Psoas muscle (tissue), 8 donors: Measurements from ENCODE around the gene DOCK1. TPM values are rescaled to one million over a fixed set of nuclear protein-coding genes. Genes with fewer than 3 reads are reported as not detected.

Source experiments
- ATAC-seq, 4 donors: fragments of 200-7000 bp; cut with Tn5 transposase; one replicate each; pipeline ENCODE4 v1.9.1; 2020; ENCODE audit warnings: moderate library complexity in 3 of 4, mild to moderate bottlenecking in 2 of 4
- DNase-seq, 2 donors: peaks; one replicate each; pipeline ENCODE4 v3.0.0-alpha.2; 2020
- H3K27ac ChIP-seq: fragments of 200-600 bp; one replicate; pipeline ENCODE4 v1.8.0; 2022
- H3K27me3 ChIP-seq, 3 donors: fragments of 200-600 bp in 1 of 3; one replicate each; pipeline versions ENCODE4 v1.6.1 to v1.8.0; 2013 to 2022; ENCODE audit warnings: low read length in 2 of 3, mild to moderate bottlenecking in 2 of 3, moderate library complexity in 1 of 3; ENCODE audit not compliant: insufficient read depth in 3 of 3
- H3K36me3 ChIP-seq, 2 donors: fragments of 200-600 bp in 1 of 2; one replicate each; pipeline versions ENCODE4 v1.6.1 to v1.8.0; 2013 to 2022; ENCODE audit warnings: low read depth in 1 of 2, mild to moderate bottlenecking in 1 of 2, moderate library complexity in 1 of 2; ENCODE audit not compliant: insufficient read depth in 1 of 2
- H3K4me1 ChIP-seq: fragments of 200-600 bp; one replicate; pipeline ENCODE4 v1.8.0; 2022
- H3K4me3 ChIP-seq: fragments of 200-600 bp; one replicate; pipeline ENCODE4 v1.8.0; 2022; ENCODE audit warnings: mild to moderate bottlenecking
- H3K9me3 ChIP-seq: fragments of 200-600 bp; one replicate; pipeline ENCODE4 v1.8.0; 2022
- CTCF ChIP-seq: fragments of 200-600 bp; IDR thresholded peaks from one replicate; pipeline ENCODE4 v1.8.0; 2022; ENCODE audit warnings: antibody characterized with exemption
- WGBS, 3 donors: extraction: QIAGEN DNeasy Blood & Tissue Kit; methylation state at CpG; one replicate each; pipeline versions ENCODE4 v1.1.6 to v1.1.7; 2013; 5-methylcytosine and 5-hydroxymethylcytosine counted together
- intact Hi-C, 2 donors: fragments of 100-400 bp; cut with DNase I; formaldehyde crosslinking; loops; one replicate each; pipeline versions ENCODE4 v1.11.0 to v1.14.2; 2022
- polyA plus RNA-seq, 3 donors: library from polyadenylated mRNA; stranded (reverse); fragments of 200-250 nt; gene quantifications; one replicate each; pipeline ENCODE4 v1.2.3, GENCODE V29; 2013
- total RNA-seq, 4 donors: library from RNA; stranded (reverse); fragmentation: NEBNext Ultra II Directional in 2 of 4; extraction: Animal tissue kit (Norgen Biotek cat#: 25700) in 2 of 4; gene quantifications; one replicate each; pipeline versions ENCODE4 v1.2.1 to v1.2.4, GENCODE V29; 2021 to 2023
- donor health status: healthy with polysubstance abuse.
- donor health status: DM: no; HTN: no; CAD: no; lungs with moderate emphysema.
- donor health status: Bipolar disorder and iron deficiency.
- donor health status: healthy.
- donor health status: DM: yes; HTN: yes; CAD: no.
- donor health status: DM: no; HTN: no; CAD: no.
- donor health status: DM: no; HTN: no; CAD: no.
- donor health status: DM: yes; HTN: yes; CAD: no.

DOCK1 gene
- total and polyA plus RNA-seq, 7 donors, result 2.1 to 11.3 (median 5.4) TPM

DNA sequence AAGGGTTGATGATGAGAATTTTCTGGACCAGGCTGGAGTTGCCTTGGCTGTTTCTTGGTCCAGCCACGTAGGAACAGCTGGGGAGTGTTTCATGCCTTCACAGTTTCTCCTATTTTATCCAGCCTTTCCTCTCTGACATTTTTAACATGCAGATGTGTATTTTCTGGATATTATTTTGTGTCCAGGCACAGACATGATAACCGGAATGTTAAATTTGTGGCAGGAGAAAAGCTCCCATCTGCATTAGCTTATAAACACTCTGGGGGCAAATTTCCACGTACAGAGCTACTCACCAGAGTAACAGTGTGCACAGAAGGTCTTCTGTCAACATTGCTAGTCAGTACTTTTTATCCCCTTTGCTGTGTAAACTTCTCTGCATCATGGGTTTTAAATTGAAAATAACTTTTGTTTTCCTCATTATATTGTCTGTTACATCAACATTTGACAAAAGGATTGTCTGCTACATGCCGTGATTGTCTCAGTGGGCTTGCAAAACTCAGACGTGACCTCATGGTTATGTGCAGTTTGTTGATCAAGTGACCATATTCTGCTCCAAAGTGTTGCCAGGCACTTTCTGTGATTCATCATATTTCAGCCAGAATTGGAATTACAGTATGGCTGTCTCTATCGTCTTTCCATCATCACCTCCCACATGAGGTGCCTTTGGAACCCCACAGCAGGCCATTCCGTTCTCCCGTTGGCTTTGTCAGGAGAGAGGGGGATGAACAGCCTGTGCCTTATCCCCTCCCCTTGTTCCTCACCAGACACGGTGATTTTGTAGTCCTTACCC lies 249.8 kb downstream of the DOCK1 start:
- ATAC-seq (no peak), DNase-seq (no peak)
- no peaks in the 10 kb centered on the region for H3K4me1 ChIP-seq
- 47 to 69% (median 50%) methylated on average over 9 of the region's 9 CpGs for WGBS, 3 donors
- intact Hi-C loops, result no loop called here
- no peak overlapping the region for H3K27ac ChIP-seq
- H3K9me3 ChIP-seq, result no peaks in the 10 kb centered on the region
- TF ChIP-seq CTCF, result no peak
- H3K4me3 ChIP-seq, result no peak overlapping the region
- no peaks in the 10 kb centered on the region for H3K27me3 ChIP-seq
- H3K36me3 ChIP-seq, result no peaks in the 10 kb centered on the region

- Histone ChIP-seq H3K9me3 (no peaks in the 10 kb centered on the region), H3K4me3 (no peak overlapping the region), H3K36me3 (no peaks in the 10 kb centered on the region), H3K27me3 (no peaks in the 10 kb centered on the region), H3K27ac (no peak overlapping the region), H3K4me1 (no peaks in the 10 kb centered on the region)
- no peak for TF ChIP-seq CTCF
- intact Hi-C loops, result no loop called here
- DNase-seq (no peak), ATAC-seq (no peak)
- WGBS, 3 donors, result 87 to 92% (median 88%) methylated on average over 4 of the region's 4 CpGs
Observed at GRCh38 chr10:127157089-127157488, 251.9 kb downstream of the DOCK1 start.

DNA sequence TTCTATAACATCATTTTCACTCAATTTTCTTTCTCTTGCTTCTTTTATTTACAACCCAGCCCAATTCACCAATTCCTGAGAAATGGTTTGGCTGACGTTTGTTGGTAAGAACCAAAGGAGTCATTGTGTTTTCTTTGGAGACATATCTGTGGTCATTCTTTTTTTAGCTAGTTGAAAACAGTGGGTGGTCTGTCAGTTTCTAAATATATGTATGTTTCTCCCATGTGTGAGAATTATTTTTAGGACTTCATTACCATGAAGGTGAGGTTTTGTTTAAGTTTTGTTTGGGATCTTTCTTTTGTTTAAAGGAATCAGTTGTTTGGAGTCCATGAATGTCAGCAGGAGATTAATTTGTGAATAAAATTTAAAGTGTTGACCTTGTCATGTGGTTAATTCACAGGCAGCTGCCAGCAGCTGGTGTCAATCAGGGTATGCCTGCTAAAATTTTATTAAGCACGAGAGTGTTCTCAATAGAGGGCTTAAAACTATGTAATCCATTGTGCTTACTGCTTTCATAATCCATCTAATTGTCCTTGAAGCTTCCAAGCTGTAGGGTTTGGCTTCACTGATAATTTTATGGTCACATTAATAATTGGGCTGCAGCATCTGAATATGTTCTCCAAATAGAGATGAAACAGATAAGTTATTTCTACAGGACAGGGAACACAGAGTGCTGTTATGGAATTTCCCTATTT lies 252.4 kb downstream of the DOCK1 start:
- Histone ChIP-seq H3K4me1 (no peaks in the 10 kb centered on the region), H3K9me3 (no peaks in the 10 kb centered on the region), H3K4me3 (no peak overlapping the region), H3K36me3 (no peaks in the 10 kb centered on the region), H3K27ac (no peak overlapping the region), H3K27me3 (no peaks in the 10 kb centered on the region)
- WGBS, 3 donors, result 15 to 19% (median 17%) methylated on average over 2 of the region's 2 CpGs
- ATAC-seq (no peak), DNase-seq (no peak)
- TF ChIP-seq CTCF, result no peak
- intact Hi-C loops, result no loop called here

GRCh38 chr10:127158662-127159061 lies 253.4 kb downstream of the DOCK1 start:
- Histone ChIP-seq H3K27me3 (no peaks in the 10 kb centered on the region), H3K4me3 (no peak overlapping the region), H3K9me3 (no peaks in the 10 kb centered on the region), H3K36me3 (no peaks in the 10 kb centered on the region), H3K27ac (no peak overlapping the region), H3K4me1 (no peaks in the 10 kb centered on the region)
- ATAC-seq (no peak), DNase-seq (no peak)
- WGBS, 3 donors, result 99 to 100% (median 100%) methylated on average over 2 of the region's 2 CpGs
- TF ChIP-seq CTCF, result no peak
- intact Hi-C loops, result no loop called here
